GM23248 (cell line): ENCODE results near the gene NCOA3. TPM values are rescaled to one million over a fixed set of nuclear protein-coding genes. Genes with fewer than 3 reads are reported as not detected.
"Not testable (repeated sequence)": the region's sequence is repeated elsewhere in the genome, so short reads cannot be mapped to it uniquely, and the experiment has no call there.

Source experiments
- DNase-seq: peaks from one replicate; pipeline ENCODE4 v3.0.0-alpha.2; 2015
- H2AFZ ChIP-seq: fragments of 200-600 bp; sonication (generic); 2 replicates; pipeline ENCODE4 v1.6.1; 2016; ENCODE audit warnings: antibody characterized with exemption
- H3F3A ChIP-seq: fragments of 200-600 bp; sonication (generic); 2 replicates; pipeline ENCODE4 v1.6.1; 2016; ENCODE audit warnings: mild to moderate bottlenecking, antibody characterized with exemption, mixed run types; ENCODE audit not compliant: insufficient read depth
- H3K27ac ChIP-seq: fragments of 200-600 bp; sonication (generic); 2 replicates; pipeline ENCODE4 v1.5.1; 2016; ENCODE audit warnings: mild to moderate bottlenecking
- H3K27me3 ChIP-seq: fragments of 200-600 bp; sonication (generic); replicated peaks from 2 replicates; pipeline ENCODE4 v1.6.1; 2016; ENCODE audit warnings: mild to moderate bottlenecking; ENCODE audit not compliant: insufficient read depth
- H3K36me3 ChIP-seq: fragments of 200-600 bp; sonication (generic); 2 replicates; pipeline ENCODE4 v1.6.1; 2016; ENCODE audit warnings: low read depth, mild to moderate bottlenecking
- H3K4me1 ChIP-seq: fragments of 200-600 bp; sonication (generic); 2 replicates; pipeline ENCODE4 v1.6.1; 2016; ENCODE audit warnings: mild to moderate bottlenecking; ENCODE audit not compliant: insufficient read depth
- H3K4me2 ChIP-seq: fragments of 200-600 bp; sonication (generic); one replicate; pipeline ENCODE4 v1.6.1; 2016; ENCODE audit warnings: mild to moderate bottlenecking; ENCODE audit not compliant: unreplicated experiment
- H3K4me3 ChIP-seq: fragments of 200-600 bp; sonication (generic); 2 replicates; pipeline ENCODE4 v1.5.1; 2016; ENCODE audit warnings: mild to moderate bottlenecking
- H3K79me2 ChIP-seq: fragments of 200-600 bp; sonication (generic); 2 replicates; pipeline ENCODE4 v1.6.1; 2016; ENCODE audit warnings: mild to moderate bottlenecking; ENCODE audit not compliant: insufficient read depth
- H3K9ac ChIP-seq: fragments of 200-600 bp; sonication (generic); 2 replicates; pipeline ENCODE4 v1.6.1; 2016; ENCODE audit warnings: mild to moderate bottlenecking
- H3K9me2 ChIP-seq: fragments of 200-600 bp; sonication (generic); 2 replicates; pipeline ENCODE4 v1.6.1; 2016; ENCODE audit warnings: mixed run types, mild to moderate bottlenecking, moderate library complexity; ENCODE audit not compliant: insufficient read depth
- H3K9me3 ChIP-seq: fragments of 200-600 bp; sonication (generic); one replicate; pipeline ENCODE4 v1.6.1; 2017; ENCODE audit warnings: low read depth
- H4K20me1 ChIP-seq: fragments of 200-600 bp; sonication (generic); 2 replicates; pipeline ENCODE4 v1.6.0; 2016; ENCODE audit not compliant: insufficient read depth
- EZH2 ChIP-seq: fragments of 200-600 bp; sonication (generic); IDR thresholded peaks from 2 replicates; pipeline ENCODE4 v1.6.1; 2018; ENCODE audit warnings: antibody characterized with exemption, mild to moderate bottlenecking; ENCODE audit not compliant: insufficient read depth, poor library complexity, severe bottlenecking
- EZH2phosphoT487 ChIP-seq: fragments of 200-600 bp; sonication (generic); IDR thresholded peaks from 2 replicates; pipeline ENCODE4 v1.6.1; 2018; ENCODE audit warnings: antibody characterized with exemption, moderate library complexity, mild to moderate bottlenecking, low read depth; ENCODE audit not compliant: insufficient read depth
- WGBS, 2 experiments: methylation state at CpG; one replicate each; pipeline ENCODE4 v1.1.6; 2015 to 2017; ENCODE audit warnings: low lambda C conversion rate in 2 of 2, low coverage in 1 of 2; ENCODE audit errors: missing lambda C conversion rate in 2 of 2; 5-methylcytosine and 5-hydroxymethylcytosine counted together
- in situ Hi-C: fragments of 300-500 bp; cut with MboI; formaldehyde crosslinking; loops from 2 replicates; pipeline ENCODE4 v1.15.0; 2020
- polyA plus RNA-seq: library from polyadenylated mRNA; unstranded; fragments of >200 nt; fragmentation: Nextera tagmentation; extraction: Ambion mirVana; gene quantifications from 2 replicates; pipeline ENCODE4 v1.2.1, GENCODE V29; 2016
- total RNA-seq: library from RNA; depleted of rRNA; stranded (reverse); fragments of >200 nt; shearing (Covaris generic); gene quantifications from 2 replicates; pipeline ENCODE4 v1.2.3, GENCODE V29; 2014

The NCOA3 gene
- total and polyA plus RNA-seq, 2 experiments from 2014 or later = 19.5 to 36.6 TPM

GRCh38 chr20:47490795-47491194 is 10.9 kb upstream of the NCOA3 start:
- 93 to 94% methylated on average over 1 to 2 of the region's 2 CpGs for WGBS, 2 experiments
- in situ Hi-C loops = no loop called here
- Histone ChIP-seq H3K27me3 (no peaks in the 10 kb centered on the region), H4K20me1 (no peaks in the 10 kb centered on the region), H3K9me3 (no peaks in the 10 kb centered on the region), H3K9me2 (no peaks in the 10 kb centered on the region), H3K4me2 (no peak overlapping the region), H3F3A (peaks cover 20% of the 10 kb centered on the region; the same call in 1 of the 2 replicates), H3K79me2 (no peaks in the 10 kb centered on the region), H2AFZ (no peak overlapping the region), H3K9ac (no peak overlapping the region), H3K4me1 (peaks cover 16% of the 10 kb centered on the region), H3K27ac (no peak overlapping the region), H3K36me3 (no peaks in the 10 kb centered on the region), H3K4me3 (no peak overlapping the region)
- DNase-seq = no peak
- TF ChIP-seq EZH2phosphoT487 (no peak), EZH2 (no peak)

GRCh38 chr20:47492284-47492683 is 9.4 kb upstream of the NCOA3 start:
- no peak overlapping the region for H2AFZ ChIP-seq
- H3K36me3 ChIP-seq = no peaks in the 10 kb centered on the region
- H3K4me1 ChIP-seq = peaks cover 16% of the 10 kb centered on the region
- no peaks in the 10 kb centered on the region for H3K9me2 ChIP-seq
- H4K20me1 ChIP-seq = no peaks in the 10 kb centered on the region
- H3F3A ChIP-seq = peaks cover 20% of the 10 kb centered on the region; the same call in 1 of the 2 replicates
- H3K27ac ChIP-seq = no peak overlapping the region
- H3K9me3 ChIP-seq = no peaks in the 10 kb centered on the region
- no peak overlapping the region for H3K4me3 ChIP-seq
- no peak for DNase-seq
- WGBS, 2 experiments = 86 to 92% methylated on average over 3 of the region's 3 CpGs
- no peaks in the 10 kb centered on the region for H3K79me2 ChIP-seq
- no peak for TF ChIP-seq EZH2
- TF ChIP-seq EZH2phosphoT487 = no peak
- H3K27me3 ChIP-seq = no peaks in the 10 kb centered on the region
- no peak overlapping the region for H3K9ac ChIP-seq
- in situ Hi-C loops = no loop called here
- H3K4me2 ChIP-seq = no peak overlapping the region

DNA sequence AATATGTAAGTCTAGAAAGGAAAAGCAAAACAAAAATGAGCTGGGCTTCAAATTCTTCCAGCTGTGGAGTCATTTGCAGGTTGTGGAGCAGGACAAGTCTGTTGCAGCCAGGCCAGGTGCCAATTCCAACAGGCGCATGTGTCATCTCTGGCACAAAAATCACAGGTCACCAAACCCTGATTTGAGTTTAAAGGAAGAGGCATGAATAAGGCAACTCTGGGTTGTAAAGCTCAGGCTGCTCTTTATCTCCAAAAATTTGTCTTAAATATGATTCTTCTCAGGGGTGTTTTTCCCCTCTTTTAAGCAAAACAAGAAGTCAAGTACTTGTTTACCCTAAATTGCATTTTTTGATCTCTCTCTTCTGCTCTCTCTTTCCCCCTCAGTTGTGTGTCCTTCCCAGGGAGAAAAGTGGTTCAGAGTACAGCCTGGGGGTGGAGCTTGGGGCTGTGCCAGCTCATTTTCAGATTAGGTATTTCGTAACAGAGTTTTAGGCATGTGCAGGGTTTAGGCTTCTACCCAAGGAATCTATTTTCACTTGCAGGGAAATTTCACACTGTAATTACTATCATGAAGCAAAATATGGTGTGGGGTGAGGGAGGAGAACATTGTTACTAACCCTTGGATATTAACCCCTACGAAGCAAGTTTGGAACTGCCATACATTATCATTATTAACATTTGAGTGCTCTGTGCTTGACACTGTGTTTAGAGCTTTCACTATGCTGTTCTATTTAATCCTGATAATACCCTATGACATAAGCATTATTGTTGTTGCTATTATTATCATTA is 8.3 kb upstream of the NCOA3 start:
- Histone ChIP-seq H3K9ac (peak overlapping the region; percentile 1; the same call in 1 of the 2 replicates), H3F3A (peaks cover 20% of the 10 kb centered on the region; the same call in 1 of the 2 replicates), H3K4me2 (peak overlapping the region; percentile 32), H3K4me1 (peaks cover 16% of the 10 kb centered on the region), H3K79me2 (no peaks in the 10 kb centered on the region), H3K9me2 (no peaks in the 10 kb centered on the region), H4K20me1 (no peaks in the 10 kb centered on the region), H3K27me3 (no peaks in the 10 kb centered on the region), H2AFZ (peak overlapping the region; percentile 3; the same call in 1 of the 2 replicates), H3K36me3 (no peaks in the 10 kb centered on the region), H3K9me3 (no peaks in the 10 kb centered on the region), H3K27ac (no peak overlapping the region), H3K4me3 (peak overlapping the region; percentile 14; the same call in 1 of the 2 replicates)
- 3 to 4% methylated on average over 3 of the region's 3 CpGs for WGBS, 2 experiments
- in situ Hi-C loops = no loop called here
- peak; percentile 76 for DNase-seq
- no peak for TF ChIP-seq EZH2
- no peak for TF ChIP-seq EZH2phosphoT487

DNA sequence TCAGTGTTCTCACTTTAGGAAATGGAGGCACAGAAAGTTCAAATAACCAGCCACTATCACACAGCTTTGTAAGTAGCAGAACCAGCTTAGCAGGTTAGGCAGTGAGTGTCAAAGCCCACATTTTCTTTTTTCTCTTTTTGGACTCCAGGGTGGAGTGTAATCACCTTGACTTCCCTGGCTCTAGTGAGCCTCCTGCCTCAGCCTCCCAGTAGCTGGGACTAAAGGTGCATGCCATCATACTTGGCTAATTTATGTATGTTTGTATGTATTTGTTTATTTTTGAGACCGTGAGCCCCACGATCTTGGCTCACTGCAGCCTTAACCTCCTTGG is 7.8 kb upstream of the NCOA3 start:
- H3K4me3 ChIP-seq = no peak overlapping the region
- H3K27ac ChIP-seq = no peak overlapping the region
- no peak for DNase-seq
- no peak overlapping the region; the same call in 1 of the 2 replicates for H3K9ac ChIP-seq
- H3K79me2 ChIP-seq = no peaks in the 10 kb centered on the region
- H3K27me3 ChIP-seq = no peaks in the 10 kb centered on the region
- 57% methylated on average over 2 of the region's 2 CpGs for WGBS, 2 experiments
- H3K4me2 ChIP-seq = peak overlapping the region; percentile 32
- in situ Hi-C loops = no loop called here
- H3K4me1 ChIP-seq = peaks cover 16% of the 10 kb centered on the region
- H3K36me3 ChIP-seq = no peaks in the 10 kb centered on the region
- 0 out of 2 replicates have a peak overlapping the region, but pooled peaks have one; percentile 3 for H2AFZ ChIP-seq
- H3F3A ChIP-seq = peaks cover 20% of the 10 kb centered on the region; the same call in 1 of the 2 replicates
- no peaks in the 10 kb centered on the region for H4K20me1 ChIP-seq
- H3K9me2 ChIP-seq = no peaks in the 10 kb centered on the region
- TF ChIP-seq EZH2 (no peak), EZH2phosphoT487 (no peak)
- no peaks in the 10 kb centered on the region for H3K9me3 ChIP-seq

- WGBS, 2 experiments = 86 to 91% methylated on average over 11 of the region's 11 CpGs
These were observed 7.1 kb upstream of the NCOA3 start for GRCh38 chr20:47494606-47495005.

More at GRCh38 chr20:47494606-47495005, 7.1 kb upstream of the NCOA3 start:
- H2AFZ ChIP-seq, H3K4me2 ChIP-seq, H3K79me2 ChIP-seq, H3K9ac ChIP-seq, H3K9me3 ChIP-seq, DNase-seq, in situ Hi-C loops, H3K9me2 ChIP-seq, H3K36me3 ChIP-seq, H3K27ac ChIP-seq, H4K20me1 ChIP-seq, H3K4me3 ChIP-seq, H3K27me3 ChIP-seq: not testable (repeated sequence)
- H3F3A ChIP-seq = peaks cover 20% of the 10 kb centered on the region; the same call in 1 of the 2 replicates
- peaks cover 16% of the 10 kb centered on the region for H3K4me1 ChIP-seq
